Measurements from ENCODE around the gene ZNF275. TPM values are rescaled to one million over a fixed set of nuclear protein-coding genes. Genes with fewer than 3 reads are reported as not detected.

Gene ZNF275
- total and polyA plus RNA-seq, 10 of the 15 experiments (the other 5 are each of a cell fraction or from before 2014, with no cell fraction given): 1.3 to 17.4 (median 6.2) TPM

DNA sequence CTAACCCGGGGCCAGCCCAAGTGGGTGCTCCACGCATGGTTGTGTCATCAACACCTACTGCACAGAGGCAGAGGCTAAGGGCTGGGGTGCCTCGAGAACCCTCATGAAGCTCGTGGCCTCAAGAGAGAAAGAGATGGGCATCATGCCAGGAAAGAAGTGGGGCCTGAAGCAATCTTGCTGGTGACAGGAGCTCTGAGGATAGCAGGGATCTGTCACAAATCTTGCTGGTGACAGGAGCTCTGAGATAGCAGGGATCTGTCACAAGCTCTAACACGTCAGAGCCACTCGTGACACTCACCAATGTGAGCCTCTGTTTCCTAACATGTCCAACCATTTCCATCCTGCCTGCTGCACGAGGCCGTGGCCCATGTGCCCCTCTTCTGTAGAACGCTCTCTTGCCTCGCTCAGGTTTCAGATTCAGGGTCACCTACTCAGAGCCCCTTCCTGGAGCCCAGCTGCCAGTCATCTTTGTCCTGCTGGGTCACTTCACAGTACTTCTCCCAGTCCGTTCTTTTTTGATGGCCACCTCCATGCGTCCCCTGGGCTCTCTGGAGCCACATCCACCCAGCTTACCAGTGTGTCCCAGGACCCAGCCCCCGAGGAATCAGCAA lies 46.1 kb downstream of the ZNF275 start (continued):
- TF ChIP-seq BRCA1 (IDR thresholded peaks at IDR 0.05; ENCODE audit: low read depth, low read length) (no peak), ZNF274 (IDR thresholded peaks at IDR 0.05; ENCODE audit: insufficient read depth, insufficient read length) (no peak)

GRCh38 chrX:153380691-153381090 lies 46.7 kb downstream of the ZNF275 start:
- ChIA-PET POLR2A (no interaction called here), SMC1A (ENCODE audit: uncharacterized antibody, unreplicated experiment) (no interaction called here), CTCF (no interaction called here), RAD21 (ENCODE audit: unreplicated experiment) (no interaction called here)
- Histone ChIP-seq H3K27ac (ENCODE audit: control insufficient read depth, insufficient read depth) (no peak overlapping the region), H3K36me3 (ENCODE audit: control insufficient read depth in 2 of 2, insufficient read depth in 2 of 2, low read length in 1 of 2) (no peaks in the 10 kb centered on the region), H3K9me3 (replicated peaks; ENCODE audit: control insufficient read depth, insufficient read depth, low read length) (no peaks in the 10 kb centered on the region; the same call in 2 of the 3 replicates), H4K20me1 (ENCODE audit: control insufficient read depth, insufficient read depth) (no peaks in the 10 kb centered on the region), H3K4me3 (no peak overlapping the region), H2AFZ (ENCODE audit: control insufficient read depth, low read depth, low read length) (no peak overlapping the region), H3K4me2 (ENCODE audit: control insufficient read depth, insufficient read depth) (no peak overlapping the region), H3K27me3 (replicated peaks in 1 of 2; ENCODE audit: control insufficient read depth in 2 of 2, insufficient read depth in 2 of 2, low read length in 1 of 2) (no peaks in the 10 kb centered on the region), H3K9ac (ENCODE audit: control insufficient read depth, insufficient read depth, low read length) (no peak overlapping the region), H3K4me1 (ENCODE audit: control insufficient read depth, insufficient read depth, low read length) (no peaks in the 10 kb centered on the region), H3K79me2 (ENCODE audit: control insufficient read depth, insufficient read depth, low read length) (no peaks in the 10 kb centered on the region)
- ATAC-seq (no peak), DNase-seq (ENCODE audit: low read depth, low spot score) (no peak), FAIRE-seq (no peak)
- no peak for TF ChIP-seq PAX8 (IDR thresholded peaks at IDR 0.05)
- no peak for TF ChIP-seq CREB1 (IDR thresholded peaks at IDR 0.05; ENCODE audit: low read depth)
- TF ChIP-seq ESRRA (IDR thresholded peaks at IDR 0.05; ENCODE audit: low read length): no peak
- no peak for TF ChIP-seq TCF12 (IDR thresholded peaks at IDR 0.05; ENCODE audit: low read depth, low read length)
- no peak for TF ChIP-seq ZNF217 (IDR thresholded peaks at IDR 0.05)
- TF ChIP-seq NKRF (conservative IDR thresholded peaks at IDR 0.05): no peak
- TF ChIP-seq, protein P1, sequence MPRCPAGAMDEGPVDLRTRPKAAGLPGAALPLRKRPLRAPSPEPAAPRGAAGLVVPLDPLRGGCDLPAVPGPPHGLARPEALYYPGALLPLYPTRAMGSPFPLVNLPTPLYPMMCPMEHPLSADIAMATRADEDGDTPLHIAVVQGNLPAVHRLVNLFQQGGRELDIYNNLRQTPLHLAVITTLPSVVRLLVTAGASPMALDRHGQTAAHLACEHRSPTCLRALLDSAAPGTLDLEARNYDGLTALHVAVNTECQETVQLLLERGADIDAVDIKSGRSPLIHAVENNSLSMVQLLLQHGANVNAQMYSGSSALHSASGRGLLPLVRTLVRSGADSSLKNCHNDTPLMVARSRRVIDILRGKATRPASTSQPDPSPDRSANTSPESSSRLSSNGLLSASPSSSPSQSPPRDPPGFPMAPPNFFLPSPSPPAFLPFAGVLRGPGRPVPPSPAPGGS (IDR thresholded peaks at IDR 0.05; ENCODE audit: borderline replicate concordance, insufficient read depth, low read depth, low read length, poor library complexity, severe bottlenecking): no peak
- no peak for TF ChIP-seq SKIL (IDR thresholded peaks at IDR 0.05; ENCODE audit: low read depth, poor library complexity, severe bottlenecking)
- intact Hi-C loops (cut with micrococcal nuclease; ENCODE audit: unreplicated experiment) (no loop called here), in situ Hi-C loops (cut with MboI) (no loop called here)
- WGBS (ENCODE audit: insufficient coverage, insufficient replicate concordance, low lambda C conversion rate, missing lambda C conversion rate): 41% methylated on average over 9 of the region's 9 CpGs
- BruUV-seq (replicated peaks): no TSS peak
